Liver (tissue), 9 donors: ENCODE measurements around the gene STIM1. TPM values are rescaled to one million over a fixed set of nuclear protein-coding genes. Genes with fewer than 3 reads are reported as not detected.

Experiments used
- DNase-seq: peaks from one replicate; pipeline ENCODE4 v3.0.0-alpha.2; 2017; ENCODE audit warnings: low spot score
- H3K27ac ChIP-seq, 2 donors: one replicate each; pipeline ENCODE4 v1.7.0; 2013; ENCODE audit warnings: inconsistent platforms in 2 of 2, low read length in 2 of 2, control low read depth in 1 of 2, low read depth in 1 of 2, mild to moderate bottlenecking in 1 of 2
- H3K27me3 ChIP-seq, 4 donors: one replicate each; pipeline versions ENCODE4 v1.6.1 to v1.7.0; 2013; ENCODE audit warnings: low read length in 3 of 4, inconsistent platforms in 1 of 4, mild to moderate bottlenecking in 1 of 4, moderate library complexity in 1 of 4; ENCODE audit not compliant: control insufficient read depth in 4 of 4, insufficient read depth in 4 of 4
- H3K36me3 ChIP-seq, 4 donors: one replicate each; pipeline versions ENCODE4 v1.6.1 to v1.7.0; 2013; ENCODE audit warnings: low read length in 3 of 4, mild to moderate bottlenecking in 3 of 4, low read depth in 1 of 4, moderate library complexity in 1 of 4; ENCODE audit not compliant: control insufficient read depth in 4 of 4, insufficient read depth in 3 of 4
- H3K4me1 ChIP-seq, 4 donors: one replicate each; pipeline versions ENCODE4 v1.6.1 to v1.7.0; 2013; ENCODE audit warnings: low read length in 3 of 4, mild to moderate bottlenecking in 3 of 4, moderate library complexity in 1 of 4; ENCODE audit not compliant: control insufficient read depth in 4 of 4, insufficient read depth in 4 of 4
- H3K4me3 ChIP-seq, 3 donors: one replicate each; pipeline versions ENCODE4 v1.6.1 to v1.7.0; 2013; ENCODE audit warnings: low read length in 3 of 3, control low read depth in 1 of 3, low read depth in 1 of 3, mild to moderate bottlenecking in 1 of 3
- H3K9ac ChIP-seq, 2 donors: one replicate each; pipeline ENCODE4 v1.7.0; 2013; ENCODE audit warnings: low read length in 2 of 2, mild to moderate bottlenecking in 2 of 2, moderate library complexity in 2 of 2, control low read depth in 1 of 2, low read depth in 1 of 2
- H3K9me3 ChIP-seq, 4 donors: one replicate each; pipeline versions ENCODE4 v1.6.1 to v1.7.0; 2013; ENCODE audit warnings: low read length in 3 of 4; ENCODE audit not compliant: control insufficient read depth in 4 of 4
- CTCF ChIP-seq: fragments of 150-350 bp; IDR thresholded peaks from 2 replicates; pipeline ENCODE4 v1.5.1; 2017; ENCODE audit warnings: improper control_type of control experiment, low read depth, low read length; ENCODE audit not compliant: missing input control
- EGR1 ChIP-seq, 2 donors: IDR thresholded peaks; 2 replicates each; pipeline ENCODE4 v1.6.1; 2016 to 2018; ENCODE audit warnings: antibody characterized with exemption in 2 of 2, low read depth in 2 of 2
- GABPA ChIP-seq, 2 donors: IDR thresholded peaks in 1 of 2; conservative IDR thresholded peaks in 1 of 2; 2 replicates each; pipeline ENCODE4 v1.6.1; 2016; ENCODE audit warnings: antibody characterized with exemption in 2 of 2, mild to moderate bottlenecking in 1 of 2, moderate library complexity in 1 of 2
- HNF4G ChIP-seq: IDR thresholded peaks from 2 replicates; pipeline ENCODE4 v1.6.1; 2016; ENCODE audit warnings: antibody characterized with exemption
- JUND ChIP-seq, 2 donors: IDR thresholded peaks; 2 replicates each; pipeline ENCODE4 v1.6.1; 2016; ENCODE audit warnings: antibody characterized with exemption in 2 of 2
- MAX ChIP-seq: IDR thresholded peaks from 2 replicates; pipeline ENCODE4 v1.6.1; 2016; ENCODE audit warnings: antibody characterized with exemption
- NR2F2 ChIP-seq: IDR thresholded peaks from 2 replicates; pipeline ENCODE4 v1.6.1; 2016; ENCODE audit warnings: antibody characterized with exemption
- REST ChIP-seq: IDR thresholded peaks from 2 replicates; pipeline ENCODE4 v1.6.1; 2016; ENCODE audit warnings: antibody characterized with exemption, mild to moderate bottlenecking
- RXRA ChIP-seq, 2 donors: IDR thresholded peaks; 2 replicates each; pipeline ENCODE4 v1.6.1; 2017 to 2018; ENCODE audit warnings: antibody characterized with exemption in 2 of 2, mild to moderate bottlenecking in 1 of 2
- SP1 ChIP-seq: IDR thresholded peaks from 2 replicates; pipeline ENCODE4 v1.6.1; 2018; ENCODE audit warnings: antibody characterized with exemption, mild to moderate bottlenecking
- ZBTB33 ChIP-seq: IDR thresholded peaks from 2 replicates; pipeline ENCODE4 v1.6.1; 2016; ENCODE audit warnings: antibody characterized with exemption
- WGBS: extraction: QIAGEN DNeasy Blood & Tissue Kit; methylation state at CpG from one replicate; pipeline ENCODE4 v1.1.7; 2013; 5-methylcytosine and 5-hydroxymethylcytosine counted together
- polyA plus RNA-seq, 2 donors: library from polyadenylated mRNA; stranded (reverse) in 1 of 2; unstranded in 1 of 2; fragments of 200-250 nt in 1 of 2; fragments of >200 nt in 1 of 2; fragmentation: Nextera tagmentation in 1 of 2; extraction: Ambion mirVana in 1 of 2; gene quantifications; one replicate each; pipeline versions ENCODE4 v1.2.1 to v1.2.3, GENCODE V29; 2013 to 2015
- total RNA-seq, 2 donors: library from RNA; depleted of rRNA; stranded (reverse); fragments of >200 nt; gene quantifications; one replicate each; pipeline ENCODE4 v1.2.3, GENCODE V29; 2014
- donor health status: healthy.
- donor health status: healthy.
- donor health status: healthy.
- donor health status: healthy.
- donor health status: healthy.

STIM1 gene
- total and polyA plus RNA-seq, 4 donors: 19.7 to 42.9 (median 25.1) TPM

GRCh38 chr11:3925513-3925912 lies 70.0 kb downstream of the STIM1 start:
- Histone ChIP-seq H3K27me3 (no peaks in the 10 kb centered on the region), H3K9me3 (no peaks in the 10 kb centered on the region), H3K27ac (no peak overlapping the region), H3K4me1 (peaks cover 12 to 40% (median 29%) of the 10 kb centered on the region in 4 donors), H3K9ac (no peak overlapping the region), H3K36me3 (no peaks in the 10 kb centered on the region), H3K4me3 (no peak overlapping the region)
- DNase-seq: no peak
- 41% methylated on average over 1 of the region's 1 CpG for WGBS
- TF ChIP-seq GABPA (IDR thresholded peaks at IDR 0.05 in 1 of 2, conservative IDR thresholded peaks at IDR 0.05 in 1 of 2) (no peak), MAX (no peak), NR2F2 (no peak), CTCF (no peak), HNF4G (no peak)

GRCh38 chr11:3926458-3927095 lies 71.1 kb downstream of the STIM1 start:
- no peak for TF ChIP-seq REST
- no peak for TF ChIP-seq GABPA (IDR thresholded peaks at IDR 0.05 in 1 of 2, conservative IDR thresholded peaks at IDR 0.05 in 1 of 2)
- TF ChIP-seq NR2F2: no peak
- no peak for TF ChIP-seq HNF4G
- no peak for TF ChIP-seq SP1
- no peak for TF ChIP-seq ZBTB33
- TF ChIP-seq RXRA (IDR thresholded peaks at IDR 0.05): no peak
- no peak for TF ChIP-seq JUND (IDR thresholded peaks at IDR 0.05)
- TF ChIP-seq CTCF: no peak
- no peak for TF ChIP-seq EGR1 (IDR thresholded peaks at IDR 0.05; ENCODE audit: low read depth in 2 of 2)
- no peak overlapping the region for H3K9ac ChIP-seq
- H3K4me1 ChIP-seq: peaks cover 12 to 42% (median 29%) of the 10 kb centered on the region in 4 donors
- H3K36me3 ChIP-seq: no peaks in the 10 kb centered on the region
- no peaks in the 10 kb centered on the region for H3K27me3 ChIP-seq
- DNase-seq: no peak
- H3K27ac ChIP-seq: no peak overlapping the region
- no peaks in the 10 kb centered on the region for H3K9me3 ChIP-seq
- H3K4me3 ChIP-seq: no peak overlapping the region
